22Rv1 (cell line): ENCODE measurements around the gene STX18.

Experiments
- CTCF ChIP-seq: fragments of 450-650 bp; IDR thresholded peaks from 2 replicates; pipeline ENCODE4 v1.5.1; 2017; ENCODE audit warnings: mild to moderate bottlenecking
- ZFX ChIP-seq: fragments of 450-650 bp; IDR thresholded peaks from 2 replicates; pipeline ENCODE4 v1.6.1; 2017; ENCODE audit warnings: antibody characterized with exemption, borderline replicate concordance

GRCh38 chr4:4494882-4495281, 47.0 kb downstream of the STX18 start:
- TF ChIP-seq CTCF (no peak), ZFX (no peak)
